Globus pallidus (tissue), 1 donor: ENCODE measurements around the gene MFSD12.
"Not testable (repeated sequence)": the region's sequence is repeated elsewhere in the genome, so short reads cannot be mapped to it uniquely, and the experiment has no call there.

Experiments used
- DNase-seq: peaks from one replicate; pipeline ENCODE4 v3.0.0-alpha.2; 2015; ENCODE audit warnings: low spot score

The MFSD12 gene

DNA sequence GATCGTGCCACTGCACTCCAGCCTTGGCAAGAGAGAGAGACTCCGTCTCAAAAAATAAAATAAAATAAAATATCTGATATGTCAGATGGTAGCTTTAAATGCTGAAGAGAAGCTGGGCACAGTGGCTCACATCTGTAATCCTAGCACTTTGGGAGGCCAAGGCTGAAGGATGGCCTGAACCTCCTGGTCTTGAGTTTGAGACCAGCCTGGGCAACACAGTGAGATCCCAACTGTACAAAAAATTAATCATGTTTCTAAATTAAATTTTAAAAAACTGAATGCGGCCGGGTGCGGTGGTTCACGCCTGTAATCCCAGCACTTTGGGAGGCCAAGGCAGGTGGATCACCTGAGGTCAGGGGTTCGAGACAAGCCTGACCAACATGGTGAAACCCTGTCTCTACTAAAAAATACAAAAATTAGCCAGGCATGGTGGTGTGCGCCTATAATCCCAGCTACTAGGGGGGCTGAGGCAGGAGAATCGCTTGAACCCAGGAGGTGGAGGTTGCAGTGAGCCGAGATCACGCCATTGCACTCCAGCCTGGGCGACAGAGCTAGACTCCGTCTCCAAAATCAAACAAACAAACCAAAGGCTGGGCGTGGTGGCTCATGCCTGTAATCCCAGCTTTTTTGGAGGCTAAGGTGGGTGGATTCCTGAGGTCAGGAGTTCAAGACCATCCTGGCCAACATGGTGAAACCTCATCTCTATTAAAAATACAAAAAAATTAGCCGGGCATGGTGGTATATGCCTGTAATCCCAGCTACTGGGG is 26.8 kb upstream of the MFSD12 start:
- DNase-seq = not testable (repeated sequence)

DNA sequence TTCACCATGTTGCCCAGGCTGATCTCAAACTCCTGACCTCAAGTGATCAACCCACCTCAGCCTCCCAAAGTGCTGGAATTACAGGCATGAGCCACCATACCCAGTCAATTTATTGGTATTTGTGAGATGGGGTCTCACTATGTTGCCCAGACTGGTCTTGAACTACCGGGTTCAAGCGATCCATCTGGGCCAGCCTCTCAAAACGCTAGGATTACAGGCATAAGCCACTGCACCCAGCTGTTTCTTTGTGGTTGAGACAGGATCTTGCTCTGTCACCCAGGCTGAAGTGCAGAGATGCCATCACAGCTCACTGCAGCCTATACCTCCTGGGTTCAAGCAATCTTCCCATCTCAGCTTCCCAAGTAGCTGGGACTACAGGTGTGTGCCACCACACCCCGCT is 24.4 kb upstream of the MFSD12 start:
- not testable (repeated sequence) for DNase-seq

DNA sequence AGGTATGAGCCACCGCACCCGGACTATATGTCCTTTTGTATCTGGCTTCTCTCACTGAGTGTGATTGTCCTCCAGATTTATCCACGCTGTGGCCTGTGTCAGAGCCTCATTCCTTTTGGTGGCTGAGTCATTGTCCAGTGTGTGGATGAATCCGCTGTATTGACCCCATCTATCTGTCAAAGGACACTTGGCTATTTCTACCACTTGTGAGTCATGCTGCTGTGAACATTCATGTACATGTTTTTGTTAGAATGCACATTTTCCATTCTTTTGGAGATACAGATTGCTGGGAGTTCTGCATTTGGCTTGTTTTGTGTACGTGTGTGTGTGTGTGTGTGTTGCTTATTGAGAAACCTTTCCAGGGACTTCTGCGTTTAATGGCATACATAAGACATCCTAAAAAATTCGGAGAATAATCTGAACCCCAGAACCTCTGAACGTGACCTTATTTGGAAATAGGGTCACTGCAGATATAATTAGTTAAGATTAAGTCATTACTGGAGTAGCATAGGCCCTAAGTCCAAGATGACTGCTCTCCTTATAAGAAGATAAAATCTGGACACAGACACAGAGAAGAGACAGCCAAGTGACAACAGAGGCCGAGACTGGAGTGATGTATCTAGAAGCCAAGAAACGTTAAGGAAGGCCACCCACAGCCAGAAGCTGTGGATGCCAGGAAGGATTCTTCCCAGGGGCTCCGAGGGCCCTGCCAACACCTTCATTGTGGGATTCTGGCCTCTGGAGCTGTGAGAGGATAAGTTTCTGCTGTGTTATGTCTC is 23.0 kb upstream of the MFSD12 start:
- peak; percentile 30 for DNase-seq

DNA sequence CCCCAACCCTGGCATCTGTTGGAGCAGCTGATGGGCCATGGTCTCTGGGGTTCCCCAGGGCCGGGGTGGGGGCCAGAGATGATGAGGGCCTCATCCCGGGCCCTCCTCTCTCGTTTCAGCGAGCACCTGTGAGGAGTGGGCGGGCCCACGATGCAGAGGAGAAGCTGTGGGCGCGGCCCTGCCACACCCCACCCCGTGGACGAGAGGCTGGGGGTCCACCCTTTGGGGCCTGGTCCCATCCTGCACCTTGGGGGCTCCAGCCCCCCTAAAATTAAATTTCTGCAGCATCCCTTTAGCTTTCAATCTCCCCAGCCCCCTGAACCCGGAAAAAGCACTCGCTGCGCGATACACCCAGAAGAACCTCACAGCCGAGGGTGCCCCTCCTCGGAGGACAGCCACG is 21.0 kb upstream of the MFSD12 start:
- no peak for DNase-seq

DNA sequence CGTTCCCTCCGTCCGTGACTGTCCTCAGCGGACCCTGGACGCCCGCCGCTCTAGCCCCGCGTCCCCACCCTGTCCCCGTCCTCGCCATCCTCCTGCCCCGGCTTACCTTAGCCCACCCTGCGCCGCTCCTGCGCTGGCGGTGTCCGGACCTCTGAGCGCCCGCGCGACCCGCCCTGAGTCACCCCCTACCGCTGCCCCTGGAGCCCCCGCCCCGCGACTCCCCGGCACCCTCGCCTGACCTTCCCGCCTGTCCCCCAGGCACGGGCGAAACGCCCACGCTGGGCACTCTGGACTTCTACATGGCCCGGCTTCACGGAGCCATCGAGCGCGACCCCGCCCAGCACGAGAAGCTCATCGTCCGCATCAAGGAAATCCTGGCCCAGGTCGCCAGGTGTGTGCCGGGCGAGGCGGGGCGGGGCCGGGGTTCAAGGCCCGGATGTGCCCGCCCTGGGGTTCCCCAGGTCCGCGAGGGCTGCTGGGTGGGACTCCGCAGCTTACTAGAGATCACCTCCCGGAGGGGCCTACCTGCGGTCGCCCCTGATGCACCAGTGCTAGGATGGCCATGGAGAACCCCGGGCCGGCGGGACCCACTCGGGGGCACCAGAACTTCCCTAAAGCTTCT is 20.4 kb upstream of the MFSD12 start:
- no peak for DNase-seq

DNA sequence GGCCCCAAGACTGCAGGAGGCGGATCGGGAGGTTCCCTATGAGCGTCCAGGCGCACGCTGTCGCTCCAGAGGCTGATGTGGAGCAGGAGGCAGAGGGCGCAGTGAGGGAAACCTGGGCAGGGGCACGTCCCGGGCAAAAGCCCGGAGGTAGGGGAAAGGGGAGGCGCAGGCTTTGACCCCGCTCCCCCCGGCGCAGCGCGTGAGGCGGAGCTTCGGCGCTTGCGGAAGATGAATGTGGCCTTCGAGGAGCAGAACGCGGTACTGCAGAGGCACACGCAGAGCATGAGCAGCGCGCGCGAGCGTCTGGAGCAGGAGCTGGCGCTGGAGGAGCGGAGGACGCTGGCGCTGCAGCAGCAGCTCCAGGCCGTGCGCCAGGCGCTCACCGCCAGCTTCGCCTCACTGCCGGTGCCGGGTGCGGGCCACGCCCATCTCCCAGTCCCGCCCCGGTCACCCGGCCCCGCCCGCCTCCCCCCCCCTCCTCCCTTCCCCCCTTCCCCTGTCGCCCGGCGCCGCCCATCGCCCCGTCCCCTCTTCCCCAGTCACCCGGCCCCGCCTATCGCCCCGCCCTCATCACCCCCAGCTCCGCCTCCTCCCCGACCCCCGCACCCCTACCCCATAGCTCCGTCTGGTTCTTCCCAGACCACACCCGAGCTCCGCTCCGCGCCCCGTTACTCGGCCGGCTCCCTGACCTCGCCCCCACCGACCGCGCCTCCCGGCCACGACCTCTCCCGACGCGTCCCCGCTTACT is 19.5 kb upstream of the MFSD12 start:
- DNase-seq = peak; percentile 48

DNA sequence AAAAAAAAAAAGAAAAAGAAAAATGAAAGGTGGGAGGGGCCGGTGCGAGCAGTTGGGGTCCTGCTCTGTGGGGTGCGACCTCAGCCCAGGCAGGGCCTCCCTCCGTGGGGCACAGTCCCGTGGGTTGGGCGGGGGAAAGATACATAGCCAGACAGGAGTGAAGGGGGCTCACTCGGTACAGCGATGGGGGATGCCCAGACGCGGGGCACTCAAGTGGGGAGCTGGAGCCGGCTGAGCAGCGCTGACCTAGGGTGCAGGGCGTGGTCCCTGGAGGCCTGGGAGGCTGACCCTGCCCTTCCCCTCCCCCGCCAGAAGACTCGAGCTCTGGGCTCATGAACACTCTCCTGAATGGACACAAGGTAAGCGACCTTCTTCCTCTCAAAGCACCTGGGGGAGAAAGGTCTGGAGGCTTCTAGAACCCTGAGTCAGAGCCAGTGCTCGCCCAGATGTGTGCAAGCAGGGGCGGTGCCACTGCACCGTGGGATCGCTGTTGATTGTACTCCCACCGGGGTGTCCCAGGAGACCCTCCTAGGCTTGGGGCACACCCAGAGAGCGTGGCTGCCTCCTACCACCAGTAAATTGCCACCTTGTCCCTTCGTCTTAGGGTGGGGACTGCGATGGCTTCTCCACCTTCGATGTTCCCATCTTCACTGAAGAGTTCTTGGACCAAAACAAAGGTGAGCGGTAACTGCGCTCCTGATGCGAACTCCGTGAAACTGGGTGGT is 18.7 kb upstream of the MFSD12 start:
- no peak for DNase-seq

DNA sequence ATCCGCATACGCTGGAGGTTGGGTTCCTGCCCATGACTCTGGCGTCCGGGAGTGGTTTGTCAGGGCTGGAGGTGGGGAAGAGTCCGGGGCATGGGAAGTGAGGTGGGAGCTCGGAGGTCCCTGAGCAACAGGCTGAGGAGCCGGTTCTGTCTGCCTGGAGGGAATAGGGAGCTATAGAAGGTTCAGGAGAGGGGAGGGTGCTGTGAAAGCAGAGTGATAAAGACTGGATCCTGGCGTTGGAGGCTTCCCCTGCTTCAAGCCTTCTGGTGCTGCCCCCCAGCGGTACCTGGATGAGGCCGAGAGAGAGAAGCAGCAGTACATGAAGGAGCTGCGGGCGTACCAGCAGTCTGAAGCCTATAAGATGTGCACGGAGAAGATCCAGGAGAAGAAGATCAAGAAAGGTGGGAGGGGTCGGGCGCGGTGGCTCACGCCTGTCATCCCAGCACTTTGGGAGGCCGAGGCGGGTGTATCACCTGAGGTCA is 17.9 kb upstream of the MFSD12 start:
- no peak for DNase-seq

DNA sequence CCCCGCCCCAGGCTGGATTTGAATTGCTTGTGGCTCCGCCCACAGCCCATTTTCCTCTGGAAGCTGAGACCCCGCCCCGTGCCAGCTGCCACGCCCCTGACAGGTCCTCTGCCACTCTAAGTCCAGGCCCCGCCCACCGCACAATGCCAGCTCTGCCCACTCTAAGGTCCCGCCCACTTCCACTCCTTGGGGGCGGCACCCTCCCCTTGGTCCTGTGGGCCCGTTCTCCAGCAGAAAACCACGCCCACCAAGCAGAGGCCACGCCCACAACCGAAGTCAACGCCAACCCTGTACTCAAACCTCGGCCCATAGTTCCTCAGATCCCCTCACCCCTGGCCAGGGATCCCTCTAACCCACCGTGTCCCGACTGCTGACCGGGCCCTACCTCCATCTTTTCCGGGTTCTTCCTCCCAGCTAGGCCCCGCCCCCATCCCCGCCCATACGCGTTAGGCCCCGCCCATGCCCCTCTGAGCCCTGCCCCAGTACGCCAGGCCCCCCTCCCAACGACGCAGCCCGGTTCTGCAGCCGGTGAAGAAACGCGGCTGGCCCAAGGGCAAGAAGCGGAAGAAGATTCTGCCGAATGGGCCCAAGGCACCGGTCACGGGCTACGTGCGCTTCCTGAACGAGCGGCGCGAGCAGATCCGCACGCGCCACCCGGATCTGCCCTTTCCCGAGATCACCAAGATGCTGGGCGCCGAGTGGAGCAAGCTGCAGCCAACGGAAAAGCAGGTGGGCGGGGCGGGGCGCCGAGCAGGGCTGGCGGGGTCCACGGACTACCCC is 16.7 kb upstream of the MFSD12 start:
- peak; percentile 69 for DNase-seq

DNA sequence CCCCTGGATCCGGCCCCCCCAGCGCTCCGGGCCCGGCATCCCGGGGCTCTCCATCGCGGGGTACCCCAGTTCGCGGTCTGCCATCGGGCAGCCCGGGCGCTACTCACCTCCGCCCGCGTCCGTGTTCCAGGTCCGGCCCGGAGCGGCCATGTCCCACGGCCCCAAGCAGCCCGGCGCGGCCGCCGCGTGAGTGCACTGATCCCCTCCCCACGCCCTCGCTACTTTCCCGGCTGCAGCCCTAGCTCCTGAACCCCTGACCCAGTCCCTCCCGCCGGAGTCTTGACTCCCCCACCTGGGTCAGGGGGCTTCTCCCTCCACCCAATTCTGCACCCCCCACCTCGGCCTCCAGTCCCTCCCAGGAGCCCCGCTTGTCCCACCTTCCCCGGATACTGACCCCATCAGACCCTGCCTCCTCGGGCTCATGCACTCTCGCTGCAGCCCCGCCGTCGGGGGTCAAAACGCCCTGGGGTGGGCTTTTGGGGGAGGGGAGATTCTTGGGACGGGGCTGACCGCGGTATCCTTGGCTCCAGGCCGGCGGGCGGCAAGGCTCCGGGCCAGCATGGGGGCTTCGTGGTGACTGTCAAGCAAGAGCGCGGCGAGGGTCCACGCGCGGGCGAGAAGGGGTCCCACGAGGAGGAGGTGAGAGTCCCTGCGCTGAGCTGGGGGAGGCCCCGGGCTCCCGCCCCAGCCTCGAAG is 15.9 kb upstream of the MFSD12 start:
- no peak for DNase-seq

DNA sequence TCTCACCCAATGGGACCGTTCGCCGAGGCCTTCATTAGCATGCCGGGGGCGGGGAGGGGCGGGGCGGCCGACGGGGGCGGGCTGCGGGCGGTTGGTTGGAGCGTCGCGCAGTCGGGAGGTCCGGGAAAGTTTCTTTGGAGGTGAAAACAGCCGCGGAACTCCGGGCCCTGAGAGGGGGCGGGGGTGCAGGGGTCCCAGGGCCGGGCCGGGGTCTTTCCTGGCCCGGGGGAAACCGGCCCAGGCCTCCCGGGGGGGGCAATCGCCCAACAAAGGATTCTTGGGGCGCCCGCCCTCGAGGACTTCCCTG is 15.4 kb upstream of the MFSD12 start, which contains the start of gene HMG20B:
HMG20B (plus strand) TSS at position 90 of the 307 bp plus-strand sequence. CDS start 366 bp downstream, outside the sequence.
- DNase-seq = no peak

DNA sequence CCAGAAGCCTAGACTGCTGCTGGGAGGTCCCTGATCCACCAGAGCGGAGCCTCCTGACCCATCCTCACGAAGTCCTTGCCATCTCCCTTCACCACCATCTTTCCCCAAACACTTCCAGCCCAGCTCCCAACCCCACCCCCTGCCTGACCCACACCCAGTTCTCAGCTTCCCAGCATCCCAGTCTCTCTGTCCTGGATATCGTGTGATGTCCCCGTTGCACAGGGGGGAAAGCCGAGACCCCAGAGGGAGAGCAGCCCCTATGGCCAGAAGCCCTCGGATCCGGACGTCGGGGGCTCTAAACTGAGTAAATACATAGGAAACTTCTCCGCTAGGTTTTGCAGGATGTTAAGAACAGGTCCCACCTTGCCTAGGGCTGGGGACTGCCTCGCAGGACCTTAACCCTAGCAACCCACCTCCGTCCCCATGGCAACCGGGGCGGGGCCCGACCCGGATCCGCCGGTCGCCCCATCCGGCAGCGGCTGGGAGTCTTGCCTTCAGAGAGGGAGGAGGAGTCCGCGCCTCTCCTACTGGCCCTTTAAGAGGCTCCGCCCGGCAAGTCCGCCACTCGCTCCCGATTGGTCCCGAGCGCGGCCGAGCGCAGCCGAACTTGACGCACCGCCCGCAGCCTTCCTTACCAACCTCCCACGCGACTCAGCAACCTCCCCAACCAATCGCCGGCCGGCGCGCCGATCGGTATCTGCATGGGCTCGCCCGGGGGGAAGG is 14.9 kb upstream of the MFSD12 start:
- DNase-seq = peak; percentile 100

DNA sequence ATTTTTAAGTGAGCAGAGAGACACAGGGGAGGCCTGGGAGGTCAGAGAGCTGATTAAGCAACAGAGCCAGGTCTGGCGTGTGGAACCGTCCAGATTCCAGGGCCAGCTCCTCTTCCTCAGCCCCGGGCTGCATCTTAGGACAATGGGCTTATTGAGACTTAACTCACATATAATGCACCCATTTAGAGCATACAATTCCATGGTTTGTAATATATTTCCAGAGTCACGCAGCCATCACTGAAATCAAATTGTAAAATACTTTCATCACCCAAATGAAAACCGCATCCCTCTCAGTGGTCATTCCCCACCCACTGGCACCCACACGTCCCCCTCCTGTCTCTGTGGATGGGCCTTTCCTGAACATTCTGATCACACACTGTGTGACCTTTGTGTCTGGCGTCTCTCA is 13.2 kb upstream of the MFSD12 start:
- peak; percentile 89 for DNase-seq

DNA sequence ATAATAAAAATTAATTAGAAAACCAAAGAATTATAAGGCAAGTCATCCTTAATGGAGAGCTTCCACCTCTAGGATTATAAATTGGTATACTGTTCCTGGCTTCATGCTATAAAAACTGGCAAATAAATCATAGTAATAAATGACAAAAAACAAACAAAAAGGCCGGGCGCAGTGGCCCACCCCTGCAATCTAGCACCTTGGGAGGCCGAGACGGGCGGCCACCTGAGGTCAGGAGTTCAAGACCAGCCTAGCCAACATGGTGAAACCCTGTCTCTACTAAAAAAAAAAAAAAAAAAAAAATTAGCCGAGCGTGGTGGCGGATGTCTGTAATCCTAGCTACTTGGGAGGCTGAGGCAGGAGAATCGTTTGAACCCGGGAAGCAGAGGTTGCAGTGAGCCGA is 12.7 kb upstream of the MFSD12 start:
- DNase-seq = not testable (repeated sequence)

DNA sequence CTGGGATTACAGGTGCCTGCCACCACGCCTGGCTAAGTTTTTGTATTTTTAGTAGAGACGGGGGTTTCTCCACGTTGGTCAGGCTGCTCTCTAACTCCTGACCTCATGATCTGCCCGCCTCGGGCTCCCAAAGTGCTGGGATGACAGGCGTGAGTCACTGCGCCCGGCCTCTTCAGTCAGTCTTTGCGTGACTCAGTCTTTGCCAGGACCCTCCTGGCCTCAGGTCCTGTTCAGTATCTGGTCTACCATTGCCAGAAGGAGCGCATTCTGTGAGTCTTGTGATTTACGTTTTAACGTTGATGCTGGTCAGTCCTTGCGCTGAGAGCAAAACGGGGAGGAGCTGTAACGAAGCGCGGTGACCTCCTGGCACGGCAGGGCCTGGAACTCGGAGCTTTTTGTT is 7.8 kb upstream of the MFSD12 start:
- no peak for DNase-seq

DNA sequence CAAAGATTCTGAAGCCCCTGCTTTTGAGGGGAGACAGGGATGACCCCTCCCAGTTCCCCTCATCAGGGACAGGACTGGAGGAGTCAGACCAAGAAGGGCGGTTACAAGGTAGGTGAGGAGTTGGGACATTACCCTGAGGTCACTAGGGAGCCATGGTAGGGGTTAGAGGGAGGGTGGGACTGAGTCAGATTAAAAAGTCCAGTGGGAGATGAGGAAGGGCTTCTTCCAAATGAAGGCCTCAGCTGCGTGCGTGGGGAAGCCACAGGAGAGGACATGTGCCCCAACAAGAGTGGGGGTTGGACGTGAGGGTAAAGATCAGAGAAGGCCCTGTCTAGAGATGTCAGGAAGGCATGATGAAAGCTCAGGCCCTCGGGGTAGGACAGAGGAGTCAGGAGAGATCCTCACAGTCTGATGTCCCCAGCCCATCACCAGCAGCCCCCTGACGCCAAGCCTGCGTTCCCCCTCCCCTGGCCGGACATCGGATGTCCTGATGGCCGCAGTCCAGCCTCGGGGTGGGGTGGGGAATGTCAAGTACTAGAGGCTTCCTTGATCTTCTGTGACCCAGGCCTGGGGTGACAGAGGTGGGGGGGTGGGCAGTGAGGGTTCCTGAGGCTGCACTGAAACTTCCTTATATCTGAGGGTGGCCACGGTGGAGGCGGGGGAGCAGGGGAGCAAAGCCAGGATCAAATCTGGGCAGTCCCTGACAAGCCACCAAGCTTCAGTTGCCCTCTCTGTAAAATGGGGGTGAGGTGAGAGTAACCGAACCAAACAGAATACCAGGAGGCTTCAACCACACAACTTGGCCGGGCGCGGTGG is 6.5 kb upstream of the MFSD12 start:
- no peak for DNase-seq

DNA sequence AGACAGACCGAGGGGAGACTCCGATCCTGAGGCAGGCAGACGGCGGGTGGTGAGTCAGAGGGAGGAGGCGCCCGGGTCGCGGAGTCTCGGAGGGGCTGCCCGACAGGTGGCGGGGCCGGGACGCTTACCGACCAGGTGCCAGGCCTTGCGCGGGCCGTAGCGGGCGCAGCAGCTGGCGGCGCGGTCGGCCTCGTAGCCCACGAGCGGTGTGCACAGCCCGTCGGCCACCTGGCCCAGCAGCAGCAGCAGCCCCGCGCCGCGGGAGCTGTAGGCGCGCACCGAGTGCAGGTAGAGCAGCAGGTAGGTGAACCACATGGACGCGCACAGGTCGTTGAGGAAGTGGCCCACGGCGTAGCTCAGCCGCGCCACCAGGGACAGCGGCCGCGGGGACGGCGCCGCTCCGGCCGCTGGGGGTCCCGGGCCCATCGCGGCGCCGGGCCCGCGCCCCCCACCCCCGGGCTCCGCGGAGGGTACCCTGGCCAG is 367 bp downstream of the MFSD12 start:
- no peak for DNase-seq

DNA sequence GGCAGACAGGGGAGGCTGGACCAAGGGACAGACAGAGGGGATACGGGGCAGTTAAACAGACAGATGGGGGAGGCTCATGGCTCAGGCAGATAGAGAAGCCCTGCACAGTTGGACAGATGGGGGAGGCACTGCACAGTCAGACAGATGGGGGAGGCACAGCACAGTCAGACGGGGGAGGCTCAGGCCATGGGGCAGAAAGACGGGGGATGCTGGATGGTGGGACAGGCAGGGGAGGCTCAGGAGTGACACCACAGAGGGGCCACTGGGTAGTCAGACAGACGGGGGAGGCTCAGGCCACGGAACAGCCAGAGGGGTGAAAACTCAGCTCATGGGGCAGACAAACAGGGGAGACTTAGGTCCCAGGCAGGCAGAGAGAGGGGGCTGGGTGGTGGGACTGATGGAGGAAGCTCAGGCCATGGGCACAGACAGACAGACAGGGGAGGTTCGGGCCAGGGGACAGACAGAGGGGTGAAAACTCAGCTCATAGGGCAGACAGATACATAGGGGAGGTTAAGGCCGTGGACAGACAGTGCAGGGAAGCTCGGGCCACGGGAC is 886 bp downstream of the MFSD12 start:
- no peak for DNase-seq
